ENCODE data around the gene PDF.
A peak's percentile ranks its signal among the peaks of the same experiment; 100 is the strongest.

PDF gene

GRCh38 chr16:69338557-69339288 lies 8.3 kb upstream of the PDF start:
- no peak for DNase-seq

DNA sequence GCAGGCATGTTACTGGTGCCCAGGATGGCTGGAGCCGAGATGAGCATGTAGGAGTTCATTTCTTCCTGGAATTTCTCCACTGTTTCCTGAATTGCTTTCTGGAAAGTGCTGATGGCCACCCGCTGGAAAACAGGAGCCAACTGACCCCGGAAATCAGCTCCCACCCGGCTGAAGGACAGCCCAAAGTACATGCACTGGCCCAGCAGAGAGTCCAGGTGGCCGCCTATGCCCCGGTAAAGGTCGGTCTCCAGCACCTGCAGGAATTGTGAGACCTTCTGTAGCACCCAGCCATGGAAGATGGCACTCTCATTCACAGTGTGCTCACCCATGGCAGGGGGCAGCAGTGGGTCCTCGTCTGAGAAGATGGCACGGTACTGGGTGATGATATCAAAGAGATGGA lies 4.3 kb upstream of the PDF start:
- no peak for DNase-seq

GRCh38 chr16:69329369-69330285 lies 761 bp downstream of the PDF start:
- DNase-seq = peak; percentile 52

GRCh38 chr16:69328854-69329316 lies 1.5 kb downstream of the PDF start:
- DNase-seq = no peak

GRCh38 chr16:69327585-69328310 lies 2.6 kb downstream of the PDF start:
- no peak for DNase-seq

GRCh38 chr16:69326172-69326873 lies 4.1 kb downstream of the PDF start:
- DNase-seq = no peak

DNA sequence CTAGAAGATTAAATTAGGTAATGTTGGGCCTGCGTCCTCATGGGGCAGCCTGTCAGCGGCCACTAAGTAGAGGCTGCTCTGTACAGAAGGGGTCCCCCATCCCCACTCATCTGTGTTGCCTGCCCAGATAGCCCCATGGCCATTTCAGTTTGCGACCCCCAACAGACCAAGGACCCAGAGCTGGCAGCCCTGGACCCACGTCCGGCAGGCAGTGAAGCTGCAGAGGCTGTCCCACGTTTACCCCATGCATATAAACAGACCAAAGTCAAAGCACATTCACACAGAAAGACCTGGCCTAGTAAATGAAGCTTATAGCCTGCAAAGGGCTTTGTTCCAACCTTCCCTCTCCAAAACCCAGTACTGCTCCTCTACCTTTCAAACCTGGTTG lies 4.6 kb downstream of the PDF start:
- no peak for DNase-seq

DNA sequence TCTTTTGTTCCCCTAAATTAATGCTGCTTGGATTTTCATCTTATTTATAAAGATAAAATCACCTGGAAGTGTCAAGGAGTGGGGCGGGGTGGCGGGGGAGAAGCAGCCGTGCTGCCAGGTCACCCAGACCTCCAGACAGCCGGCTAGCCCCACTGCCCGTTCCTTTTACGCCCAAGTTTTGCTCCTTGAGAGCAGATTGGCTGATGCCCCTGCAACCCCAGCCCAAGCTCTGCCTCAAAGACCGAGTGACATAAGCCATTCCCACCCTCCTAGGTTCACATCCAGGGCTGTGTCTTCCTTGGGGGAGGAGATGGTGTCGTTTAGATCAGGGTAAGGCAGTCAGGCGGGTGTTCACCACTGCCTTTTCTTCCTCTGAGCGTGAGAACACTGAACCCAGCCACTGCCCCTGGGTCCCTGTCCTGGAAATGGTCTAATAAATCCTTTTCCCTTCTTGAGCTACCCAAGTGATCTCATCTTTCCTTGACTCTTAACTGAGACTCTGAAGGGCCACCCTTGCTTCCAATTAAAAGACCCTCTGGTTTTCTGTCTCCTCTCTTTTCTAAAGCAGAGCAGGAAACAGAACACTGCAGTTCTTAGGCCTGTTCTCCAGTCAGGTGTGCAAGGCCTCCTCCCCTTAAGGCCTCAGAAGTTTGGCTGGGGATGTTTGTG lies 5.7 kb downstream of the PDF start:
- no peak for DNase-seq

- no peak for DNase-seq
These were observed 6.3 kb downstream of the PDF start for GRCh38 chr16:69324013-69324531.

GRCh38 chr16:69323415-69323814 lies 7.0 kb downstream of the PDF start:
- no peak for DNase-seq

GRCh38 chr16:69322343-69322742 lies 8.0 kb downstream of the PDF start:
- DNase-seq = no peak

DNA sequence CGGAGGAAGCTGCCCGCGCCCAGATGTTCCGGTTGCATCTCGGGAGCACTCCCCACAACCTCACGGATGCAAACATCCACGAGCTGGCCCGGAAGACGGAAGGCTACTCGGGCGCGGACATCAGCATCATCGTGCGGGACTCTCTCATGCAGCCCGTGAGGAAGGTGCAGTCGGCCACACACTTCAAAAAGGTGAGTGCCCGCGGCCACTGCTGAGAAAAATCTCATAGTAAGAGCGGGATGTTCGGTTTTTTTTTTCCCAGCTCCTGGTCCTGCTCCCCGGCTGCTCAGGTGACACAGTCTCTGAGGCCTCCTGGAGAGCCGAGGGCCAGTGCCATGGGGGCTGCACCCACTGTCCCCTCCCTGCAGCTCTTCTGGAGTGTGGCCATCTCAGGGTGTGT lies 9.3 kb downstream of the PDF start:
- DNase-seq = no peak

- DNase-seq = no peak
These were observed 9.7 kb downstream of the PDF start for GRCh38 chr16:69320740-69321073.

DNA sequence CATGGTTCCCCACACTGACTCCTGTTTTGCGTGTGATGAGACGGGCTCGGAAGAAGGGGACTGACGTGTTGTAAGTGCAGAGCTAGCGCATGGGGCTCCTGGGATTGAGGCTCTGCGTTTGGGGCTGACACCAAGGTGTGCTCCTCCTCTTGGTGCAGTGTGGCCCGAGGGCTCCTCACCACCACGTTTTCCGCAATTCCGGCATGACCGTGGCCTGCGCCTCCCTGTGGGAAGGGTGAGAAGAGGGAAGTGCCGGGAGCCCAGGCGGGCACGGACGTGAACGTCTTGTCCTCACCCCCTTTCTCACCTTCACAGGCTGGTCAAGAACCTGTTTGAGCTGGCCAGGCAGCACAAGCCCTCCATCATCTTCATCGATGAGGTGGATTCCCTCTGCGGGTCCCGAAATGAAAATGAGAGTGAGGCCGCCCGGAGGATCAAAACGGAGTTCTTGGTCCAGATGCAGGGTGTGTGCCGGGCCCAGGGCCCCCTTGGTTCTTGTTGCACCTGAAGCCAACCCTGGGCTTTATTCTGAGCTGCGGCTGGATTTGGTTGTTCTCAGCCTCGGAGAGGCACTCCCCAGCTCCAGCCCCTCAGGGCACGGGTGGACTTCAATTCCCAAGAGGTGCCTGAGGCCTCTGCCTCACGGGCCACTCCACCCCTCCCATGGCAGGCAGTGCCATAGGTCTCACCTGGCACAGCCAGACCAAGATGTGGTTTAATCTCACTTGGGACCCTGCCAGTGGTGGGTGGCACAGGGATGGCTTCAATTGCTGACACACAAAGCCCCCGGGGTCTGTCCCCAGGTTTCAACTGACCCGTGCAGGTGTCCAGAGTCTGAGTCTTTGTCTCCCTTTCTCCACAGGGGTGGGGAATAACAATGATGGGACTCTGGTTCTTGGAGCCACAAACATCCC lies 10.3 kb downstream of the PDF start:
- DNase-seq = no peak

- DNase-seq = no peak
These were observed 11.0 kb downstream of the PDF start for GRCh38 chr16:69319381-69319780.

DNA sequence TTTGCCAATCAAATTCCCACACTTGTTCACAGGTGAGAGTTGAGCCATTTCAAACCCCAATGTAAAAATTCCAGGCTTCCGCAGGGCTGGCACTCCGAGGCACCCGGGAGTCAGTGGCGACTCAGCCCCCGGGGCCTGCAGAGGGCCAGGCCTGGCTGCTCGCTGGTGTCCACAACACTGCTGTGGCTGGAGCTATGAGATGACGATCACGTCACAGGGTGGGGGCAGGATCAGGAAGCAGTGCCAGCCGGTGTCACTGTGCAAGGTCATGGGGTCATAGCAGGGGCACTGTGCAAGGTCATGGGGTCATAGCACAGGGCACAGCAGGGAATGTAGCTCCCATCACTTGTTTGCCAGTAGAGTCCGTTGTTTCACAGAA lies 11.5 kb downstream of the PDF start:
- no peak for DNase-seq

- no peak for DNase-seq
These were observed 12.0 kb downstream of the PDF start for GRCh38 chr16:69318177-69318910.

GRCh38 chr16:69316595-69317034 lies 13.8 kb downstream of the PDF start:
- no peak for DNase-seq

DNA sequence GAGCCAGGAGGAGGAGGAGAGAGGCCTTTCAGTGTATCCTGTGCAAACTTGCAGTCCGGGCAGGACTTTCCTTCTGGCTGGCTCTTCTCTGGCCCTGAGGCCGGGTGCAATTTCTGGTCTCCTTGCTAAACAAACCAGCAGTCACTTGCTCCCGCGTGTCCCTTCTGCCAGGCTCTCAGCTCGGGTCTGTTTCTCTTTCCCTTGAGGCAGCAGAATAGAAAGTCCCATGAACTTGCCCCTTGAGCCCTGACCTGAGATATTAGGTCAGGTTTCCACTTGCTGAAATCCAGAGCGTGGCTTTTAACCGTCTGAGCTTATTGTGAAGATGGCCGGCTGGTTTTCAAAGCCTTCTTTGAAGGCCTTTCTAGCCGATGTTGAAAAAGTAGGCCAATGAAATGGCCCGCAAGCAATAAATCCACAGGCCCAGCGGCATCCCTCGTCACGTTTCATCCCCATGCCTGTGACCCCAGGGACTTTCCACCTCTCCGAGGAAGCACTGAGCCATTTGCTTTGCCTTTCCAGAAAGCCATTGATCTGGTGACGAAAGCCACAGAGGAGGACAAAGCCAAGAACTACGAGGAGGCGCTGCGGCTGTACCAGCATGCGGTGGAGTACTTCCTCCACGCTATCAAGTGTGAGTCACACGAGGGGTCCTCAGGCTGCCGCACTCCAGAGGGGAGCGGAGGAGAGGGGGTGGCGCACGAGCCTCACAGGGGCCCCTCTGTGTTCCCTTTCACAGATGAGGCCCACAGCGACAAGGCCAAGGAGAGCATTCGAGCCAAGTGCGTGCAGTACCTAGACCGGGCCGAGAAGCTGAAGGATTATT lies 14.7 kb downstream of the PDF start:
- DNase-seq = no peak

Data from stimulated activated CD4-positive, alpha-beta T cell treated with anti-CD3 and anti-CD28 coated beads, Interleukin-1b, Interleukin-23, amount 100 ng/mL, for 48 hours (primary cell).